Inferior parietal cortex (tissue), 1 donor: ENCODE results near the gene PYY.
"Not testable (repeated sequence)": the region's sequence is repeated elsewhere in the genome, so short reads cannot be mapped to it uniquely, and the experiment has no call there.

ENCODE experiments used
- DNase-seq: peaks from one replicate; pipeline ENCODE4 v3.0.0-alpha.2; 2016; ENCODE audit errors: extremely low spot score

The PYY gene

GRCh38 chr17:43978078-43978477, 24.3 kb upstream of the PYY start:
- no peak for DNase-seq

- no peak for DNase-seq
Observed at GRCh38 chr17:43976963-43977837, 23.5 kb upstream of the PYY start.

- DNase-seq = no peak
Observed at GRCh38 chr17:43975898-43976297, 22.2 kb upstream of the PYY start.

GRCh38 chr17:43974382-43975266, 20.9 kb upstream of the PYY start:
- no peak for DNase-seq

- not testable (repeated sequence) for DNase-seq
Observed at GRCh38 chr17:43972444-43973212, 18.9 kb upstream of the PYY start.

GRCh38 chr17:43971436-43971835, 17.7 kb upstream of the PYY start:
- DNase-seq = not testable (repeated sequence)

- no peak for DNase-seq
Observed at GRCh38 chr17:43970366-43970765, 16.6 kb upstream of the PYY start.

GRCh38 chr17:43967251-43967875, 13.6 kb upstream of the PYY start:
- no peak for DNase-seq

GRCh38 chr17:43966276-43966675, 12.5 kb upstream of the PYY start:
- DNase-seq = no peak

- no peak for DNase-seq
Observed at GRCh38 chr17:43962479-43962878, 8.7 kb upstream of the PYY start.

GRCh38 chr17:43961954-43962353, 8.2 kb upstream of the PYY start:
- DNase-seq = no peak

GRCh38 chr17:43961292-43961691, 7.6 kb upstream of the PYY start:
- not testable (repeated sequence) for DNase-seq

- no peak for DNase-seq
Observed at GRCh38 chr17:43958748-43959352, 5.1 kb upstream of the PYY start.

GRCh38 chr17:43956222-43956621, 2.5 kb upstream of the PYY start:
- DNase-seq = no peak

GRCh38 chr17:43952724-43953666, 745 bp downstream of the PYY start:
- DNase-seq = no peak

- DNase-seq = no peak
Observed at GRCh38 chr17:43952351-43952723, 1.4 kb downstream of the PYY start.

GRCh38 chr17:43951750-43952149, 2.0 kb downstream of the PYY start:
- no peak for DNase-seq

GRCh38 chr17:43950554-43950953, 3.2 kb downstream of the PYY start:
- no peak for DNase-seq

- DNase-seq = no peak
Observed at GRCh38 chr17:43949781-43950180, 4.0 kb downstream of the PYY start.

- DNase-seq = no peak
Observed at GRCh38 chr17:43946781-43947180, 7.0 kb downstream of the PYY start.
